ENCODE measurements around the gene LRP5.

The LRP5 gene

DNA sequence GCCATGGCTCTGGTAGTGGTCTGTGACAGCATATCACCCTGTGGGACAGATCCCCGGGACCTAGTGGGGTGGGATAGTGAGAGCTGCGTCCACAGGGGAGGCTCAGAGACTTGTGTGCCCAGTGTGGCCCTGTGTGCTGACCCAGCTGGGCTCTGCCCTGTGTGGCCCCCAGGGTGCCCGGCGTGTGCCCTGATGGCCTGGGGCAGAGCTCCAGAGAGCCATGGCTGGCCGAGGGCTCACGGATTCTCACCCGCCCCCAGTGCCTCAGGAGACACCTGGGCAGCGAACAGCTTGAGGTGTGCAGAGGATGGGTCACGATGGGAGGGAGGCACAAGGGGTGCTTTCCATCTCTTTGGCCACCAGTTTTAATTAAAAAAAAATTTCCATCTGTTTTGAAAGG lies 11.8 kb downstream of the LRP5 start:
- Histone ChIP-seq H3K4ac (ENCODE audit: low read depth, low read length) (no peak overlapping the region), H3K4me1 (ENCODE audit: control insufficient read depth, low read depth, low read length) (peaks cover 9% of the 10 kb centered on the region), H3K27me3 (ENCODE audit: insufficient read depth, low read length, poor library complexity) (no peaks in the 10 kb centered on the region), H3K79me2 (ENCODE audit: control insufficient read depth, insufficient read depth, low read length) (peaks cover 16% of the 10 kb centered on the region), H2BK120ac (ENCODE audit: low read depth, low read length) (no peak overlapping the region), H3K4me2 (ENCODE audit: low read length) (no peak overlapping the region), H2BK5ac (ENCODE audit: low read length) (no peak overlapping the region), H3K56ac (ENCODE audit: low read length) (no peak overlapping the region), H3K4me3 (ENCODE audit: low read length) (no peak overlapping the region), H3K23ac (ENCODE audit: low read length) (no peak overlapping the region), H4K8ac (ENCODE audit: low read depth, low read length) (no peak overlapping the region), H3K27ac (ENCODE audit: low read depth, low read length) (no peak overlapping the region), H3K79me1 (ENCODE audit: low read length) (peaks cover 24% of the 10 kb centered on the region), H2BK15ac (replicated peaks; ENCODE audit: low read depth) (no peak overlapping the region), H3K36me3 (ENCODE audit: control insufficient read depth, insufficient read depth, low read length) (no peaks in the 10 kb centered on the region), H3K9ac (ENCODE audit: low read length) (no peak overlapping the region), H4K5ac (ENCODE audit: low read length) (no peak overlapping the region), H2AK5ac (ENCODE audit: low read length) (no peak overlapping the region), H3K18ac (ENCODE audit: low read length) (no peak overlapping the region)
- DNase-seq: no peak
- WGBS (ENCODE audit: extremely low coverage, insufficient coverage, low lambda C conversion rate): no CpG with 5 or more reads among the region's 9 CpGs

DNA sequence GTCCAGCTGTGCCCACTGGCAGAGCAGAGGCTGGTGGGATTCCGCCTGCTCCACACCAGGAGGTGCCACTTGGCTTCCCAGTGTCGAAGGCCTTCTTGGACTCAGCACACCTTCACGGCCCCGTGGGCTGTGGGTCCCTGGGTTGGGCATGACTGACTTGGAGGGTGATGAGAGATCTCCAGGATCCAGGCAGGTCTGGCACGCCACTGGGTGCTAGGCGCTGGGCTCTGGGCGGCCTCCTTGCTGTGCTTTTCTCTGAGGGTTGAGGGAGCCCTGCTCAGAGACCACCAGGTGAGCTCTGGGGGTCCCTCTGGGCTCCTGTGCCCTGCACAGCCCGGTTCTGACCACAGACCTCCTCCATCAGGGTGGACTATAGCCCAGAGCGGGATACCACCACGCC lies 12.3 kb downstream of the LRP5 start:
- no peak overlapping the region for H3K23ac ChIP-seq (ENCODE audit: low read length)
- H4K5ac ChIP-seq (ENCODE audit: low read length): no peak overlapping the region
- H3K56ac ChIP-seq (ENCODE audit: low read length): no peak overlapping the region
- DNase-seq: no peak
- H3K4me3 ChIP-seq (ENCODE audit: low read length): no peak overlapping the region
- no peak overlapping the region for H3K18ac ChIP-seq (ENCODE audit: low read length)
- H3K4ac ChIP-seq (ENCODE audit: low read depth, low read length): no peak overlapping the region
- peaks cover 9% of the 10 kb centered on the region for H3K4me1 ChIP-seq (ENCODE audit: control insufficient read depth, low read depth, low read length)
- WGBS (ENCODE audit: extremely low coverage, insufficient coverage, low lambda C conversion rate): no CpG with 5 or more reads among the region's 10 CpGs
- H3K36me3 ChIP-seq (ENCODE audit: control insufficient read depth, insufficient read depth, low read length): no peaks in the 10 kb centered on the region
- H2AK5ac ChIP-seq (ENCODE audit: low read length): no peak overlapping the region
- H3K27ac ChIP-seq (ENCODE audit: low read depth, low read length): no peak overlapping the region
- H2BK15ac ChIP-seq (replicated peaks; ENCODE audit: low read depth): no peak overlapping the region
- no peak overlapping the region for H3K4me2 ChIP-seq (ENCODE audit: low read length)
- no peak overlapping the region for H2BK120ac ChIP-seq (ENCODE audit: low read depth, low read length)
- H3K79me1 ChIP-seq (ENCODE audit: low read length): peaks cover 24% of the 10 kb centered on the region
- peaks cover 16% of the 10 kb centered on the region for H3K79me2 ChIP-seq (ENCODE audit: control insufficient read depth, insufficient read depth, low read length)
- no peaks in the 10 kb centered on the region for H3K27me3 ChIP-seq (ENCODE audit: insufficient read depth, low read length, poor library complexity)
- no peak overlapping the region for H2BK5ac ChIP-seq (ENCODE audit: low read length)
- H3K9ac ChIP-seq (ENCODE audit: low read length): no peak overlapping the region
- H4K8ac ChIP-seq (ENCODE audit: low read depth, low read length): no peak overlapping the region

DNA sequence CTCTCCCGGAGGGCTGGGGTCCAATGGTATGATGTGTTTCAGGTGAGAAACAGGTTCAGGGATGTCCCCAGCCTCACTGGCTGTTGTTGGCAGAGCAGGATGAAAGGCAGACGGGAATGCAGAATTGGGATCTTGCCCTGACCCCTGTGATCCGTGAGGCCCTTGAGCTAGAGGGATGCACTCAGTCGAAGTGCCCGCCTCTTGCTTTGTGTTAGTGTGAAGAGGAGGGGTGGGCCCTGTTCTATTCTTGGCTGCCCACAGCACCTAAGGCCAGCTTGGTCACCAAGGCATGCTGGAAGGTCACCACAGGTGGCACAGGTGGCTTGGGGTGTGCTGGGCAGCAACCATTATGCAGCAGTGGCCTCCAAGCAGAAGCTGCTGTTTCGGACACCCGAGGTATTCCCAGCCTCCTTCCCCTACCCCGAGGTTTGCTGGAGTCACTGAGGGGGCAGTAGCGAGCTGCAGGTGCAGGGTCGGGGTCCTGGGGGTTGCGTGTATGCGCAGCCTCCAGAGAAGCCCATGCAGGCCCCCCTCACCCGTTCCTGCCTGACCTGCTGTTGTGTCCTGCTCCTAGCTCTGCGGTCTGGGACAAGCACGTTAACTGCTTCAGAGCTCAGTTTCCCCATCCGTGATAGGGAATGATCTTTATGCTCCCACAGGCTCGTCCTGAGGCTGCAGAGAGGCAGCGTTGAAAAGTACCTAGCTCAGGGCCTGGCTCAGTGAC lies 13.0 kb downstream of the LRP5 start:
- H2BK120ac ChIP-seq (ENCODE audit: low read depth, low read length): no peak overlapping the region
- no peak overlapping the region for H4K8ac ChIP-seq (ENCODE audit: low read depth, low read length)
- no peak overlapping the region for H3K4me2 ChIP-seq (ENCODE audit: low read length)
- no CpG with 5 or more reads among the region's 18 CpGs for WGBS (ENCODE audit: extremely low coverage, insufficient coverage, low lambda C conversion rate)
- H3K27ac ChIP-seq (ENCODE audit: low read depth, low read length): no peak overlapping the region
- H3K36me3 ChIP-seq (ENCODE audit: control insufficient read depth, insufficient read depth, low read length): no peaks in the 10 kb centered on the region
- no peak overlapping the region for H3K9ac ChIP-seq (ENCODE audit: low read length)
- peaks cover 24% of the 10 kb centered on the region for H3K79me1 ChIP-seq (ENCODE audit: low read length)
- H3K4me3 ChIP-seq (ENCODE audit: low read length): no peak overlapping the region
- H3K79me2 ChIP-seq (ENCODE audit: control insufficient read depth, insufficient read depth, low read length): peaks cover 13% of the 10 kb centered on the region
- H4K5ac ChIP-seq (ENCODE audit: low read length): no peak overlapping the region
- no peak overlapping the region for H3K18ac ChIP-seq (ENCODE audit: low read length)
- no peaks in the 10 kb centered on the region for H3K27me3 ChIP-seq (ENCODE audit: insufficient read depth, low read length, poor library complexity)
- no peak overlapping the region for H2BK15ac ChIP-seq (replicated peaks; ENCODE audit: low read depth)
- no peak overlapping the region for H3K4ac ChIP-seq (ENCODE audit: low read depth, low read length)
- H2BK5ac ChIP-seq (ENCODE audit: low read length): no peak overlapping the region
- H2AK5ac ChIP-seq (ENCODE audit: low read length): no peak overlapping the region
- H3K23ac ChIP-seq (ENCODE audit: low read length): no peak overlapping the region
- no peak for DNase-seq
- no peak overlapping the region for H3K56ac ChIP-seq (ENCODE audit: low read length)
- peaks cover 10% of the 10 kb centered on the region for H3K4me1 ChIP-seq (ENCODE audit: control insufficient read depth, low read depth, low read length)

DNA sequence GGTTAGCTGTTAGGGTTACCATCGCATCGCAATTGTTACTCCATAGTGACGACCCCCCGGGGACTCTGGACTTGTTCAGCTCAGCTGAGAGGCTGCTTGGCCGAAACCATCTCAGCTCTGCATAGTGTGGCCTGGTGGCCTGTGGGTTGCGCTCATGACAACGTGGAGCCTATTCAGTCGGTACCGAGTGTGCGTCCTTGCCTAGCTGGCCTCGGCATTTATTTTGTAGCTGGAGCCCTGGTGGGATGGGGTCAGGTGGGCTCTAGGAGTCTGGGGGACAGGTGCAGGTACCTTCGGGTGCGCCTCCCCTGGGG lies 13.5 kb downstream of the LRP5 start:
- Histone ChIP-seq H2AK5ac (ENCODE audit: low read length) (no peak overlapping the region), H3K56ac (ENCODE audit: low read length) (no peak overlapping the region), H3K4ac (ENCODE audit: low read depth, low read length) (no peak overlapping the region), H4K5ac (ENCODE audit: low read length) (no peak overlapping the region), H3K18ac (ENCODE audit: low read length) (no peak overlapping the region), H3K9ac (ENCODE audit: low read length) (no peak overlapping the region), H3K4me3 (ENCODE audit: low read length) (no peak overlapping the region), H3K27me3 (ENCODE audit: insufficient read depth, low read length, poor library complexity) (no peaks in the 10 kb centered on the region), H3K4me2 (ENCODE audit: low read length) (no peak overlapping the region), H3K4me1 (ENCODE audit: control insufficient read depth, low read depth, low read length) (peaks cover 15% of the 10 kb centered on the region), H2BK120ac (ENCODE audit: low read depth, low read length) (no peak overlapping the region), H3K79me2 (ENCODE audit: control insufficient read depth, insufficient read depth, low read length) (peaks cover 13% of the 10 kb centered on the region), H3K36me3 (ENCODE audit: control insufficient read depth, insufficient read depth, low read length) (no peaks in the 10 kb centered on the region), H2BK5ac (ENCODE audit: low read length) (no peak overlapping the region), H2BK15ac (replicated peaks; ENCODE audit: low read depth) (no peak overlapping the region), H3K79me1 (ENCODE audit: low read length) (peaks cover 27% of the 10 kb centered on the region), H3K23ac (ENCODE audit: low read length) (no peak overlapping the region), H3K27ac (ENCODE audit: low read depth, low read length) (no peak overlapping the region), H4K8ac (ENCODE audit: low read depth, low read length) (no peak overlapping the region)
- no peak for DNase-seq
- WGBS (ENCODE audit: extremely low coverage, insufficient coverage, low lambda C conversion rate): no CpG with 5 or more reads among the region's 13 CpGs

DNA sequence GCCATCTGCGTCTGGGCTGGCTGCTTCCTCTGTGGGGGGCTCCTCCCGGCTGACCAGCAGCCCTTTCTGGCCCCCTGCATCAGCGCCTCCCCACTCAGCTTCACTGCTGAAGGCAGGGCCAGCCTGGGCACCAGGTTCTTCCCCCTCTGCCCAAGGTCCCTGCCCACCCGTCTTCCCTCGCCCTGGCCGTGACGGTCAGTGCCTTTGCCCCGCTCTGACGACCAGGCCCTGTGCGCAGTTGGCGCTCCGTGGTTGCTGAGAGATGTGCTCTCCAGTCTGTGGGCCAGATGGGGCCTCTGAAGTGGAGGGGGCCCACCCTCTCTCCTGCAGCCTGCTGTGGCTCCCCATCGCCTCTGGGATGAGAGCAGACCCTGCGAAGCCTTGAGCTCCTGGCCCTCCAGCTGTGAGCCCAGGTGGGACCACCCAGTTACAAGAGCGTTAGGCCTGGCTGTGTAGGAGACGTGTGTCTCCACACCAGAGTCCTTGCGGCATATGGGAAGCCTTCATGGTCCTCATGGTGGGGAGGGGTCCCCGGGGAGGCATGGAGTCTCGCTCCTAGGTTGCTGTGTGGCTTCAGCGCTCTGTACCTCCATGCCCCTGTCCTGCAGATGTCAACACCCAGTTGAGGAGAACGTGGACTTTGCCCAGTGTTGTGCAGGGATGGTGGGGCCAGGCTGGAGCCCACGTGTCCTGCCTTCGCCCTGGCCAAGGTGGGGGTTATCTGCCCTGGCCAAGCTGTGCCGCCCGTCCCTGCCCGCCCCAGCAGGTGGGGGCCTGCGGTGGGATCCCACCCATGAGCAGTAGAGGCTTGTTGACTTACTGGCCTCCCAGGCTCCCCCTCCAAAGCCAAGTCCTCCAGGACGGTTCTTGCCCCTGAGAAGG lies 14.2 kb downstream of the LRP5 start:
- Histone ChIP-seq H2AK5ac (ENCODE audit: low read length) (no peak overlapping the region), H4K8ac (ENCODE audit: low read depth, low read length) (no peak overlapping the region), H2BK15ac (replicated peaks; ENCODE audit: low read depth) (no peak overlapping the region), H3K56ac (ENCODE audit: low read length) (no peak overlapping the region), H3K9ac (ENCODE audit: low read length) (no peak overlapping the region), H2BK120ac (ENCODE audit: low read depth, low read length) (no peak overlapping the region), H3K18ac (ENCODE audit: low read length) (no peak overlapping the region), H3K4me2 (ENCODE audit: low read length) (no peak overlapping the region), H2BK5ac (ENCODE audit: low read length) (no peak overlapping the region), H3K23ac (ENCODE audit: low read length) (no peak overlapping the region), H4K5ac (ENCODE audit: low read length) (no peak overlapping the region), H3K79me2 (ENCODE audit: control insufficient read depth, insufficient read depth, low read length) (peaks cover 13% of the 10 kb centered on the region), H3K79me1 (ENCODE audit: low read length) (peaks cover 24% of the 10 kb centered on the region), H3K27me3 (ENCODE audit: insufficient read depth, low read length, poor library complexity) (no peaks in the 10 kb centered on the region), H3K27ac (ENCODE audit: low read depth, low read length) (no peak overlapping the region), H3K36me3 (ENCODE audit: control insufficient read depth, insufficient read depth, low read length) (no peaks in the 10 kb centered on the region), H3K4me1 (ENCODE audit: control insufficient read depth, low read depth, low read length) (peaks cover 16% of the 10 kb centered on the region), H3K4ac (ENCODE audit: low read depth, low read length) (no peak overlapping the region), H3K4me3 (ENCODE audit: low read length) (no peak overlapping the region)
- no CpG with 5 or more reads among the region's 28 CpGs for WGBS (ENCODE audit: extremely low coverage, insufficient coverage, low lambda C conversion rate)
- no peak for DNase-seq
